ENCODE measurements around the gene P2RX6.

P2RX6 gene

GRCh38 chr22:20983081-20983771 lies 31.7 kb upstream of the P2RX6 start:
- TF ChIP-seq REST (IDR thresholded peaks at IDR 0.05; ENCODE audit: insufficient read depth in 1 of 2, low read depth in 2 of 2, low read length in 2 of 2), result no peak
- TF ChIP-seq SIN3A (IDR thresholded peaks at IDR 0.05; ENCODE audit: borderline replicate concordance, insufficient read depth, low read length), result no peak
- no peak for TF ChIP-seq FOXP2 (optimal IDR thresholded peaks at IDR 0.05; ENCODE audit: borderline replicate concordance, extremely low read depth, extremely low read length, insufficient read depth)
- no peak for TF ChIP-seq TAF1 (IDR thresholded peaks at IDR 0.05; ENCODE audit: borderline replicate concordance, insufficient read depth, low read length)
- TF ChIP-seq POLR2AphosphoS5 (IDR thresholded peaks at IDR 0.05; ENCODE audit: low read depth, low read length), result no peak

- TF ChIP-seq REST (IDR thresholded peaks at IDR 0.05; ENCODE audit: insufficient read depth in 1 of 2, low read depth in 2 of 2, low read length in 2 of 2), result no peak
- TF ChIP-seq SIN3A (IDR thresholded peaks at IDR 0.05; ENCODE audit: borderline replicate concordance, insufficient read depth, low read length), result no peak
- no peak for TF ChIP-seq FOXP2 (optimal IDR thresholded peaks at IDR 0.05; ENCODE audit: borderline replicate concordance, extremely low read depth, extremely low read length, insufficient read depth)
- no peak for TF ChIP-seq TAF1 (IDR thresholded peaks at IDR 0.05; ENCODE audit: borderline replicate concordance, insufficient read depth, low read length)
- TF ChIP-seq POLR2AphosphoS5 (IDR thresholded peaks at IDR 0.05; ENCODE audit: low read depth, low read length), result no peak
Measured at GRCh38 chr22:20985720-20986119, 29.2 kb upstream of the P2RX6 start.

GRCh38 chr22:20986365-20986764 lies 28.6 kb upstream of the P2RX6 start:
- TF ChIP-seq TAF1 (IDR thresholded peaks at IDR 0.05; ENCODE audit: borderline replicate concordance, insufficient read depth, low read length) (no peak), FOXP2 (optimal IDR thresholded peaks at IDR 0.05; ENCODE audit: borderline replicate concordance, extremely low read depth, extremely low read length, insufficient read depth) (no peak), SIN3A (IDR thresholded peaks at IDR 0.05; ENCODE audit: borderline replicate concordance, insufficient read depth, low read length) (no peak), POLR2AphosphoS5 (IDR thresholded peaks at IDR 0.05; ENCODE audit: low read depth, low read length) (no peak), REST (IDR thresholded peaks at IDR 0.05; ENCODE audit: insufficient read depth in 1 of 2, low read depth in 2 of 2, low read length in 2 of 2) (no peak)

- no peak for TF ChIP-seq POLR2AphosphoS5 (IDR thresholded peaks at IDR 0.05; ENCODE audit: low read depth, low read length)
- TF ChIP-seq TAF1 (IDR thresholded peaks at IDR 0.05; ENCODE audit: borderline replicate concordance, insufficient read depth, low read length), result no peak
- no peak for TF ChIP-seq SIN3A (IDR thresholded peaks at IDR 0.05; ENCODE audit: borderline replicate concordance, insufficient read depth, low read length)
- TF ChIP-seq FOXP2 (optimal IDR thresholded peaks at IDR 0.05; ENCODE audit: borderline replicate concordance, extremely low read depth, extremely low read length, insufficient read depth), result no peak
- no peak for TF ChIP-seq REST (IDR thresholded peaks at IDR 0.05; ENCODE audit: insufficient read depth in 1 of 2, low read depth in 2 of 2, low read length in 2 of 2)
Measured at GRCh38 chr22:20987375-20987774, 27.6 kb upstream of the P2RX6 start.
